ENCODE data around the gene ZDHHC11.

The ZDHHC11 gene

GRCh38 chr5:886036-886435 lies 35.2 kb upstream of the ZDHHC11 start:
- no peak for DNase-seq (ENCODE audit: low read depth, low spot score)
- TF ChIP-seq CTCF (IDR thresholded peaks at IDR 0.05; ENCODE audit: insufficient read depth, low read length, missing control alignments): no peak
- ChIA-PET POLR2A (no interaction called here), CTCF (interaction anchor here (5.1 kb wide), 1 partner anchor 16 kb away, joined by 24 read pairs; no protein-coding TSS in a partner anchor)
- H3K4me3 ChIP-seq (ENCODE audit: low read depth, low read length): no peak overlapping the region

DNA sequence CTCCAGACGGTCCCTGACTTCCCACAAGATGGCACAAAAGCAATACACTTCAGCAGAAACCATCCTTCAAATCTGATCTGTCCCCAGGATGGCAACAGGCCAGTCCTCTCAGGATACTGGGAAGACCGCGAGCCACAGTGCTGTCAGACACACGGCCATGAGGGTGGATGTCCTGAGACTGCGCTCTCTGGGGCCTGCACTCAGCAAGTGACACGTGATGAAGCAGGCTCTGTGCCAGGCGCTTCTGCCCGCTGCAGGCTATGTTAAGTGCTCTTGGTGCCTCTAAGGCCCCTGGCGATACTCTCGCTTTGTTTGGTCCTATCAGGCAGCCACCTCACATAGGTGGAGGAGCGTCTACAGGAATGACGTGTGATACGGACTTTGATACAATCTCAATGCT lies 34.7 kb upstream of the ZDHHC11 start:
- no peak for TF ChIP-seq CTCF (IDR thresholded peaks at IDR 0.05; ENCODE audit: insufficient read depth, low read length, missing control alignments)
- no peak overlapping the region for H3K4me3 ChIP-seq (ENCODE audit: low read depth, low read length)
- no peak for DNase-seq (ENCODE audit: low read depth, low spot score)
- POLR2A ChIA-PET: no interaction called here
- CTCF ChIA-PET: no interaction called here

DNA sequence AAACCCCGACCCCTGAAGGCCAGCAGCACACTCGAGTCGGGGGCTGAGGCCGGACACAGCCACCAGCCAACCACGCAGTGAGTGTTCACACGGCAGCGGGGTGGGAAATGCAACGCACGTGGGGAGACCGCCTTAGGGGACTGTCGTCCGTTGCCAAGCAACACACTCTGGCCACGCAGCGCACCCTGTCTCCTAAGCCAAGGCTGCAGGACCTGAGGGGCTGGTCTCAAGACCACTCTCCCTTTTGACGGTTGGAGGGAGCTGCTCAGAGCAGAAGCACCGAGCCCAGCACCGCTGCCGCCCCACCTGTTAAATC lies 34.3 kb upstream of the ZDHHC11 start:
- no peak for DNase-seq (ENCODE audit: low read depth, low spot score)
- ChIA-PET CTCF (no interaction called here), POLR2A (no interaction called here)
- H3K4me3 ChIP-seq (ENCODE audit: low read depth, low read length): no peak overlapping the region
- TF ChIP-seq CTCF (IDR thresholded peaks at IDR 0.05; ENCODE audit: insufficient read depth, low read length, missing control alignments): no peak

- no peak overlapping the region for H3K4me3 ChIP-seq (ENCODE audit: low read depth, low read length)
- POLR2A ChIA-PET: no interaction called here
- DNase-seq (ENCODE audit: low read depth, low spot score): no peak
- no peak for TF ChIP-seq CTCF (IDR thresholded peaks at IDR 0.05; ENCODE audit: insufficient read depth, low read length, missing control alignments)
- CTCF ChIA-PET: no interaction called here
Observed at GRCh38 chr5:884345-885126, 33.8 kb upstream of the ZDHHC11 start.

- ChIA-PET CTCF (no interaction called here), POLR2A (no interaction called here)
- no peak for DNase-seq (ENCODE audit: low read depth, low spot score)
- H3K4me3 ChIP-seq (ENCODE audit: low read depth, low read length): no peak overlapping the region
- no peak for TF ChIP-seq CTCF (IDR thresholded peaks at IDR 0.05; ENCODE audit: insufficient read depth, low read length, missing control alignments)
Observed at GRCh38 chr5:883475-884181, 32.8 kb upstream of the ZDHHC11 start.

- ChIA-PET POLR2A (no interaction called here), CTCF (no interaction called here)
- TF ChIP-seq CTCF (IDR thresholded peaks at IDR 0.05; ENCODE audit: insufficient read depth, low read length, missing control alignments): no peak
- no peak overlapping the region for H3K4me3 ChIP-seq (ENCODE audit: low read depth, low read length)
- DNase-seq (ENCODE audit: low read depth, low spot score): no peak
Observed at GRCh38 chr5:882253-883183, 31.7 kb upstream of the ZDHHC11 start.

Measured in AG04449 (cell line).